ENCODE results near the gene RAB10. TPM values are rescaled to one million over a fixed set of nuclear protein-coding genes. Genes with fewer than 3 reads are reported as not detected.
"Not testable (repeated sequence)": the region's sequence is repeated elsewhere in the genome, so short reads cannot be mapped to it uniquely, and the experiment has no call there.

Gene RAB10
- total RNA-seq, 1 donor from 2014 or later = 79.3 TPM

DNA sequence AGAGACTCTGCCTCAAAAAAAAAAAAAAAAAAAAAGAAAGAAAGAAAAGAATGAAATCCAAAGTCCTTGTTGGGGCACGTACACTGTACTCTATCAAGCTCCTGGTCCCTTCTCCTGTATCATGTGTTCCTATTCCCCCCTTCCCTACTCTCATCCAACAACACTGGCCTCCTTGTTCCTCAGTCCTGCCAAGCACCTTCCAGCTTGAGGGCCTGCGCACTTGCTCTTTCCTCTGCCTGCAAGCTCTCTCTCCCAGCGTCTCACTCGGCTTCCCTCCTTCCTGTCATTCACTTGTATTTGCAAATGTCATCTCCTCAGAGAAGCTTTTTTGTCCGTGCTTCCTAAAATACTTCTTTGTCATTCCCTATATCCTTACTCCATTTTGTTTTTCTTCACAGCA lies 40.8 kb upstream of the RAB10 start:
- Mint-ChIP-seq H3K36me3 (ENCODE audit: low read depth) (no peaks in the 10 kb centered on the region), H3K9me3 (no peaks in the 10 kb centered on the region), H3K27ac (no peak overlapping the region), H3K4me1 (peaks cover 6% of the 10 kb centered on the region), H3K4me3 (no peak overlapping the region), H3K27me3 (no peaks in the 10 kb centered on the region)
- DNase-seq (no peak), ATAC-seq (ENCODE audit: low read depth) (no peak)
- CTCF ChIA-PET = interaction anchor here (1.2 kb wide), 1 partner anchor 92 kb away, joined by 3 read pairs; no protein-coding TSS in a partner anchor
- TF ChIP-seq, protein P1, sequence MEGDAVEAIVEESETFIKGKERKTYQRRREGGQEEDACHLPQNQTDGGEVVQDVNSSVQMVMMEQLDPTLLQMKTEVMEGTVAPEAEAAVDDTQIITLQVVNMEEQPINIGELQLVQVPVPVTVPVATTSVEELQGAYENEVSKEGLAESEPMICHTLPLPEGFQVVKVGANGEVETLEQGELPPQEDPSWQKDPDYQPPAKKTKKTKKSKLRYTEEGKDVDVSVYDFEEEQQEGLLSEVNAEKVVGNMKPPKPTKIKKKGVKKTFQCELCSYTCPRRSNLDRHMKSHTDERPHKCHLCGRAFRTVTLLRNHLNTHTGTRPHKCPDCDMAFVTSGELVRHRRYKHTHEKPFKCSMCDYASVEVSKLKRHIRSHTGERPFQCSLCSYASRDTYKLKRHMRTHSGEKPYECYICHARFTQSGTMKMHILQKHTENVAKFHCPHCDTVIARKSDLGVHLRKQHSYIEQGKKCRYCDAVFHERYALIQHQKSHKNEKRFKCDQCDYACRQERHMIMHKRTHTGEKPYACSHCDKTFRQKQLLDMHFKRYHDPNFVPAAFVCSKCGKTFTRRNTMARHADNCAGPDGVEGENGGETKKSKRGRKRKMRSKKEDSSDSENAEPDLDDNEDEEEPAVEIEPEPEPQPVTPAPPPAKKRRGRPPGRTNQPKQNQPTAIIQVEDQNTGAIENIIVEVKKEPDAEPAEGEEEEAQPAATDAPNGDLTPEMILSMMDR (IDR thresholded peaks at IDR 0.05) = no peak
- POLR2A ChIA-PET = interaction anchor here (0.8 to 1.0 kb wide), 2 partner anchors 11 to 152 kb away, joined by 3 read pairs; partner anchors contain the start of gene KIF3C
- intact Hi-C loops (cut with micrococcal nuclease) = no loop called here

DNA sequence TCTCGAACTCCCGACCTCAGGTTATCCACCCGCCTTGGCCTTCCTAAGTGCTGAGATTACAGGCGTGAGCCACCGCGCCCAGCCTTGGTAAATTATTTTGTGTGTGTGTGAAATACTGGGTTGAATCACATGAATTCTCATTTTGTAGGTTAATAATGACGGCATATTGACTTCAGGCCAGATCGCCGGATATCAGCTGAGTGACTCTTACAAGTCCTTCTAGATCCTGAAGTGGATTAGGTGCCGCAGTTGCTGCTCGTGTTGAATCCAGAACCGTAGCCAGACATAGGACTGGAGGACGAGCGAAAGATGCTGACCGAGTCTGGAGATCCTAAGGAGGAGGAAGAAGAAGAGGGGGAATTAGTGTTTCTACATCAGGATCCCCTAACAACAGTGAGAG lies 39.4 kb upstream of the RAB10 start:
- TF ChIP-seq, protein P1 (IDR thresholded peaks at IDR 0.05) = no peak
- intact Hi-C loops (cut with micrococcal nuclease) = no loop called here
- Mint-ChIP-seq H3K27ac (no peak overlapping the region), H3K4me1 (peaks cover 6% of the 10 kb centered on the region), H3K4me3 (no peak overlapping the region), H3K27me3 (peaks cover 5% of the 10 kb centered on the region), H3K36me3 (ENCODE audit: low read depth) (no peaks in the 10 kb centered on the region), H3K9me3 (no peaks in the 10 kb centered on the region)
- ChIA-PET POLR2A (interaction anchor here (0.6 kb wide), 1 partner anchor 172 kb away, joined by 15 read pairs; no protein-coding TSS in a partner anchor), CTCF (no interaction called here)
- DNase-seq = no peak
- no peak for ATAC-seq (ENCODE audit: low read depth)

DNA sequence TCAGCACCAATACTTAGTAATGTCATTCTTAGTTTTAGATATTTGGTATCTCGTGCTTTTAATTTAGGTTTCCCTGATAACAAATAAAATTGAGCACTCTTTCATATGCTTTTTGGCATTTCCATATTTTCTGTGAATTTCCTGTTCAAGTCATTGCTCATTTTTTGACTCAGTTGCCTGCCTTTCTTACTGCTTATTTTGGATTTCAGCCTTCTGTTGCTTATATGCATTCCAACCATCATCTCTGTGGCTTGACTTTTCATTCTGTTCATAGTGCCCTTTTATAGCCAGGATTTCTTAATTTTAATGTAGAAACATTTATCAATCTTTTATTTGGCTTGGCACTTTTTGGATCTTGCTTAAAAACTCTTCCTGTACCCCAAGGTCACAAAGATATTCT lies 37.0 kb upstream of the RAB10 start:
- DNase-seq = no peak
- Mint-ChIP-seq H3K4me3 (no peak overlapping the region), H3K27ac (no peak overlapping the region), H3K9me3 (no peaks in the 10 kb centered on the region), H3K4me1 (peaks cover under 1% of the 10 kb centered on the region), H3K27me3 (peaks cover 7% of the 10 kb centered on the region), H3K36me3 (ENCODE audit: low read depth) (no peaks in the 10 kb centered on the region)
- intact Hi-C loops (cut with micrococcal nuclease) = no loop called here
- no peak for ATAC-seq (ENCODE audit: low read depth)
- CTCF ChIA-PET = no interaction called here
- POLR2A ChIA-PET = no interaction called here
- TF ChIP-seq, protein P1 (IDR thresholded peaks at IDR 0.05) = no peak

DNA sequence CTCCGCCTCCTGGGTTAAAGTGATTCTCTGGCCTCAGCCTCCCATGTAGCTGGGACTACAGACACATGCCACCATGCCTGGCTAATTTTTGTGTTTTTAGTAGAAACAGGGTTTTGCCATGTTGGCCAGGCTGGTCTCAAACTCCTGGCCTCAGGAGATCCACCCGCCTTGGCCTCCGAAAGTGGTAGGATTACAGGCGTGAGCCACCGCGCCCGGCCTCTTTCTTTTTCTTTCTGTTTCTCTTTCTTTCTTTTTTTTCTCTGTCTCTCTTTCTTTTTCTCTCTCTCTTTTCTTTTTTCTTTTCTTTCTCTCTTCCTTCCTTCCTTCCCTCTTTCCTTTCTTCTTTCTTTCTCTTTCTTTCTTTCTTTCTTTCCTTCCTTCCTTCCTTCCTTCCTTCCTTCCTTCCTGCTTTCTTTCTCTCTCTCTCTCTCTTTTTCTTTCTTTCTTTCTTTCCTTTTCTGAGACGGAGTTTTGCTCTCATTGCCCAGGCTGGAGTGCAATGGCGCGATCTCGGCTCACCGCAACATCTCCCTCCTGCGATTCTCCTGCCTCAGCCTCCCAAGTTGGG lies 35.0 kb upstream of the RAB10 start:
- H3K9me3 Mint-ChIP-seq; POLR2A ChIA-PET; H3K4me1 Mint-ChIP-seq; CTCF ChIA-PET; ATAC-seq (ENCODE audit: low read depth); intact Hi-C loops (cut with micrococcal nuclease); H3K27me3 Mint-ChIP-seq; DNase-seq; H3K27ac Mint-ChIP-seq; H3K36me3 Mint-ChIP-seq (ENCODE audit: low read depth); H3K4me3 Mint-ChIP-seq: not testable (repeated sequence)

DNA sequence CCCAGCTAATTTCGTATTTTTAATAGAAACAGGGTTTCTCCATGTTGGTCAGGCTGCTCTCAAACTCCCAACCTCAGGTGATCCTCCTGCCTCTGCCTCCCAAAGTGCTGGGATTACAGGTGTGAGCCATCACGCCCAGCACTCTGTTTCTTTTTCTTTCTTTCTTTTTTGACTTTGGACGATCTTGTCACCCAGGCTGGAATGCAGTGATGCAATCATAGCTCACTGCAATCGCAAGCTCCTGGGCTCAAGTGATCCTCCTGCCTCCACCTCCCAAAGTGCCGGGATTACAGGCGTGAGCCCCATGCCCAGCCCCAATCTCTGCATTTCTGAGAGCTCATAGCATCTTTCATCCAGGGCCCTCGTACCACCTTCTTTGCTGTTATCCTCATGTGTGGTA lies 34.5 kb upstream of the RAB10 start:
- H3K4me3 Mint-ChIP-seq; CTCF ChIA-PET; ATAC-seq (ENCODE audit: low read depth): not testable (repeated sequence)

DNA sequence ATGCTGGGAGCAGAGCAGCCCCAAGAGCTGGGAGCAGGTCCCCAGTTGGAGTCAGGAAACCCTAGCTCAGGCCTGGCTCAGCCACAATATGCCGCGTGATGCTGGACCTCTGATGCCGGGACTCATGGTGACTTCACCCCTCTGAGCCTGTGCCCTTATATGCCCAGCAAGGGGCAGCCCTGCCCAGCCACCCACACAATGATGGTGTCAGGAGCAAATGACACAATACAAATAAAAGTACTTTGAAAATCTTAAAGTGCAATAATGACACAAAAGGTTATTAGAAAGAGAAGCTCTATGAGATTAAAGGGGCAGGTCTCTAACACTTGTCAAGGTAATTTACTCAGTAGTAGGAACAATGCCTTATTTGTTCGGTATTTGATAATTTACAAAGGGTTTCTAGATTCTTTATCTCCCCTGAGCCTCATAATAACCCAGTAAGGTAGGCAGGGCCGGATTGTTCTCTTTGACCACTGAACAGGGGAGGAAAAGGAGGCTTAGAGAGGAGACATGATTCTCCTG lies 33.3 kb upstream of the RAB10 start:
- ChIA-PET CTCF (interaction anchor here (0.8 to 1.5 kb wide), 2 partner anchors 9 to 144 kb away, joined by 3 to 4 read pairs; no protein-coding TSS in a partner anchor), POLR2A (no interaction called here)
- ATAC-seq (ENCODE audit: low read depth) = no peak
- TF ChIP-seq, protein P1 (IDR thresholded peaks at IDR 0.05) = no peak
- no peak overlapping the region for H3K27ac Mint-ChIP-seq
- intact Hi-C loops (cut with micrococcal nuclease) = no loop called here
- peaks cover 7% of the 10 kb centered on the region for H3K27me3 Mint-ChIP-seq
- no peaks in the 10 kb centered on the region for H3K36me3 Mint-ChIP-seq (ENCODE audit: low read depth)
- H3K4me1 Mint-ChIP-seq = no peaks in the 10 kb centered on the region
- DNase-seq = no peak
- no peak overlapping the region for H3K4me3 Mint-ChIP-seq
- H3K9me3 Mint-ChIP-seq = no peaks in the 10 kb centered on the region

More for the DNA sequence above, 34.5 kb upstream of the RAB10 start:
- H3K9me3 Mint-ChIP-seq; H3K27ac Mint-ChIP-seq; DNase-seq; intact Hi-C loops (cut with micrococcal nuclease); H3K27me3 Mint-ChIP-seq; H3K36me3 Mint-ChIP-seq (ENCODE audit: low read depth); H3K4me1 Mint-ChIP-seq; POLR2A ChIA-PET: not testable (repeated sequence)

Data from activated B cell treated with CpG ODN at 0.5 μM for 24 hours (primary cell).